HG03159 (cell line): ENCODE data around the gene NDUFV1.
A peak's percentile ranks its signal among the peaks of the same experiment; 100 is the strongest.
"Not testable (repeated sequence)": the region's sequence is repeated elsewhere in the genome, so short reads cannot be mapped to it uniquely, and the experiment has no call there.

ENCODE experiments used
- ATAC-seq: cut with Tn5 transposase; IDR thresholded peaks from one replicate; pipeline ENCODE4 v1.9.1; 2021; ENCODE audit warnings: mild to moderate bottlenecking, moderate library complexity; ENCODE audit not compliant: unreplicated experiment

The NDUFV1 gene

DNA sequence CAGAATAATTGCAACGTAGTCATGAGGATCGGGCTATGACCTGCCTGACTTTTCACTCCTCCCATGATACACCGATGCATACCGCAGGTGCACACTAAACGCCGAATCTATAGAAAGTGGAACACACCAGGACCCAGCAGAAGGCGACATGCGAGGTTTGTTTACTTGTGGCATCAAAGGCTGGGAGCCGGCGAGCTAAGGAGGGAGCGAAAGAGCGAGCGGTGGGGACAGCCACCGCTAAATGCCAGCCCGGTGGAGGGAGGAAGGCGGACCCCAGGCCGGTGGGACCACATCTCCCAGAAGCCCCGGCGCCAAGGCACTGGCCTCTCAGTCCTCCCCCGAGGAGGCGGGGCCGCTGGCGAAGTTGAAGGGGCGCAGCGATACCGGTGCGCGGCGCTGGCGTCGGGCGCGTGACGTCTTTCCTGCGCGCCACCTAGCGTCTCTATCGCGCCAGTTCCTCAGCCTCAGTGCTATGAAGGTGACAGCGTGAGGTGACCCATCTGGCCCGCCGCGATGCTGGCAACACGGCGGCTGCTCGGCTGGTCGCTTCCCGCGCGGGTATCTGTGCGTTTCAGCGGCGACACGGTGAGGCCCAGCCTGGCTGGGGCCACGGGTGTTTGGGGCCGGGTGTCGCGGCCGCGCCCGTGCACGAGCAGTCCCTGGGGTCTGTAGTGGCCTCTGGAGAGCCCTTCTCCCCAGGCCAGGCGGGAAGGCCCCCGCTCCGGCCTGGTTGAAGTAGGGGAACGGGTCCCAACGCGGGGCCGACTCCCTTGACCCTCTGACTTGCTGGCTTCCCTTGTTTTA, at the start of gene NDUFV1:
Gene NDUFV1, plus strand, starts transcription at position 445 of the 804 bp plus-strand sequence. Its CDS starts 69 bp downstream, at position 514.
- peak; percentile 95 for ATAC-seq

DNA sequence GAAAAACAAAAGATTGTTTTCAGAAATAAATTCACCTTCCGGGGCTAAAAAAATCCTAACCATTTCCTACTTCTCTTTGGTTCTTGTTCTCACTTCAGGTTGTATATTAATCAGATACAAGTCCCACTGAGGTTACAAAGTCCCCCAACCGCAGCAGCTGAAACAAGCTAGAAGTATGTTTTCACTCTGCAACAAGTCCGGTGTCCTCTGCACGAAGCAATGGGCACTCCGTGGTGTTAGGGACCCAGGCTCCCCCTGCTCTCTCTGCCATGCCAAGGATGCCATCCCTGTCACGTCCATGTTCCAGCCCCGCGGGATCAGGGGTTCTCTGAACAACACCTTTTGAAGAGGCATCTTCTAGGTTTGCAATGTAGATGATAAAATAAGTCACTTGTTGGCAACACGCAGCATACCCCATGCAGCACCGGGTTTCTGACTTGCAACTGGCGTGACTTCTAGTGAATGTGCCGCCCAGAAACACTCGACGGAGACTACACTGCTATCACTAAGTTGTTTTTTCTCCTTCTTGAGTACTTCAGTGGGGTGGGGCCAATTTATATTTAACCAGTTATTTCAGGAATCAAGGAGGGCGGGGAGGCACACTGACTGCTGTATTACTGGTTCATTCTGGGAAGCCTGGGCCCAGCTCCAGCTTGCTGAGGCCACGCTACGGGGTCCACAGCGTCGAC, 48.5 kb upstream of the NDUFV1 start:
- no peak for ATAC-seq

DNA sequence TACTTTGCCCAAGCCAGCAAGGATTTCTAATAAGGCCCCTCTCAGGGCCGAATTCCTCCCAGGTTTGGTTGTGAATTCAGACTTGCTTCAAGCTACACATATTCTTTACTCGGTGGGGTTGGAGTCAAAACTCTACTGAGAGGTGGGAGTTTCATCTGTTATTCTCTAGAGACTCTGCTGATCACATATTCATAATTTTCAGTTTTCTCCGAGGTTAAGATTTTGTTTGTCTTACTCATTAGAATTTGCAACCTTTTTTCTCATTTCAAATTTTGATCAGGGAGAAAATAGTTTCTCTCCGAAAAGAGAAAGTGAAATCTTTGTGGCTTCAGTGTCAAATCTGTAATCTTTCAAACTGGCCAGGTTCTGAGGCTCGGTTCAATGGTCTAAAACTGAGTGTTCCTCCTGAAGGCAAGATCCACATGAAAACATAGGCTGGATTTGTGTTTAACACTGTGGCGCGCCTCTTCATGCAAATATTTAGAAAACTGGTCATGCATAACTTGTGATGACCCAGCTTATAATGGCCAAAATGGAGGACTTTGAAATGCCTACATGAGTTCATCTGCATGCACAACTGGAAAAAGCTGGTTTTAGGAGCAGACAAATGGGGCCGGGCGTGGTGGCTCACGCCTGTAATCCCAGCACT, 44.6 kb upstream of the NDUFV1 start:
- ATAC-seq, result no peak

DNA sequence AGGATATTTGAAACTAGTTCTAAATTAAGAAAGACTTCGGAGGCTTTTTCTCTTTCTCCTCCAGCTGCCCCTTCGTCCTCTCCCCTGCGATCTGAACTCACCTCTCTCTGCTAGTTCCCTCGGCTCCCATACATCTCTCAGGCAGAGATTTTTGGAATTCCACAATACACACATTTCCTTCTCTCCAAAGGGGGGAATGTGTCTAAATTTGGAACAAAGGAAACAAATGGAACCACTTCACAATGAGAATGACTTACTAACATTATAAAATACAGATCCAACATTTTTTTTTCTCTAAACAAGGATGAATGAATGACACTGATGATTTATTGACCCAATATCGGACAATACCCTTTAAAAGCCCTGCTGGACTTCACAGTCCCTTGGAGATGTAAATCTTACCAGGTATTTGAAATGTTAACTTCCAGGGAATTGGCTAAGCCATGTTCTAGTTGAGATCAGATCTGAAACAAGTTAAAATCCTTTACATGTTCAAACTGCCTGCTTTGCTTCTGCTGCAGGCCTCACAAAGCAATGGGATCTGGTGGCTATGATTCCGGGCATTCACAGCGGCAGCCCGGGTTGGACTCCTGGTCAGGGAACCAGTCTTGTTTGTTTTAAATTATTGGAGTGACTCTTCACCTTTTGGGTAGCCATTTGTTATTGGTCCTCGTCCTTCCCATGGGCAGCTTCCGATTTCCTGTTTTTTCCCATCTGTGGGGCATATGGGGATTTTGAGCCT, 43.6 kb upstream of the NDUFV1 start:
- ATAC-seq, result no peak

DNA sequence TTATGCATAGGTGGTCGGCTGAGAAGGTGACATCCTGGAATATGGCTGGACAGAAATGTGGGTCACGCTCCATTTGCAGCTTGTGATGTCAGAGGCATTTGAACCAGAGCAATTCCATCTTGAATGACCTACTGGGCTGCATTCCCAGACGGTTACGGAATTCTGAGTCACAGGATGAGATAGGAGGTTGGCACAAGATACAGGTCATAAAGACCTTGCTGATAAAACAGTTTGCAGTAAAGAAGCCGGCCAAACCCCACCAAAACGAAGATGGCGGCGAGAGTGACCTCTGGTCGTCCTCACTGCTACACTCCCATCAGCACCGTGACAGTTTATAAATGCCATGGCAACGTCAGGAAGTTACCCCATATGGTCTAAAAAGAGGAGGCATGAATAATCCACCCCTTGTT, 43.0 kb upstream of the NDUFV1 start:
- ATAC-seq, result not testable (repeated sequence)

DNA sequence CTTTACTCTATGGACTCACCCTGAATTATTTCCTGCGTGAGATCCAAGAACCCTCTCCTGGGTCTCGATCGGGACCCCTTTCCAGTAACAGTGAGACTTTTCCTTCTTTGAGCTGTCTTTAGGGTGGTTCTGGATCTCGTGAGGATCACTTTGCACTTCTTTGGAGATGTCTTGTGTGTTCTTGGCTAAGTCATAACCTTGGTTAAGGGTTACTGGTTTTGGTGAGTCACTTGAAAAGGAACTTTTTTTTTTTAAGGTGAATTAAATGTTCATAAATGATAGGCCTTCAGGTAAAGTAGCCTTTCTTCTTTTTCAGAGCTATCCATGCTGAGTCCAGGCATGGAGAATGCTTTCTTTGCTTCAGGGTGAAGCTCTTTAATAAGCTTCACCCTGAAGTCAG, 42.5 kb upstream of the NDUFV1 start:
- ATAC-seq, result no peak

DNA sequence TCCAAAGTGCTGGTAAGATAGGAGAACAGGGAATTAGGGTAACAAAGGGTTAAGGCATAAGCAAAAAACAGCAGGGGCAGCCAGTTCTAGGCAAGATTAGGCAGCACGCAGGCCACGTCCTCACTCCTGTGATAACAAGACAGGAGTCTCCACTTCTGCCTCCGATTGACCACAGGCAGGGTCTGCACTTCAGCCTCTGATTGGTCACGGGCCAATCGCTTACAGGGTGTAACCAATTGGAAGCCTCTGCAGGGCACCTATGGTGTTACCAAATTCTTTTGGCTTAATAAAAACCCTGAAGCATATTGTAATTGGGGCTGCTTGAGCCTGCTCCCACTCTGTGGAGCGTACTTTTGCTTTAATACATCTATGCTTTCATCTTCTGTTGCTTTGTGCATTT, 35.3 kb upstream of the NDUFV1 start:
- ATAC-seq, result no peak

DNA sequence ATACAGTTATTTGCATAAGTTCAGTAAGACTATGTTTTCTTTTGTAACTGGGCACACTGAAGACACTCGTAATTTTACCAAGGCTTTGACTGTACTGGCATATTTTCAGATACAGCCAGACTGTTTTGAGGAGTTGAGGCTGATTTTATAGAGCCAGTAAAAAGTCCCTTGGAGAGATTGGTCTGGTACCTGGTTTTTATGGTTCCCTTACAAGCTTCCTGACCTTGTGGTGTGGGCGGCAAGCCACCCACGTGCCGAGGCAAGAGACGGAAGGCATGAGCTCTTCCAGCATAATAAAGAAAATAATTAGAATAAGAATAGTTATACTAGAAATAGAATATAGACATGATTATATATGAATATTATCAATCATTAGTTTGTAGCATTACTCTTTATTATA, 34.4 kb upstream of the NDUFV1 start:
- no peak for ATAC-seq

DNA sequence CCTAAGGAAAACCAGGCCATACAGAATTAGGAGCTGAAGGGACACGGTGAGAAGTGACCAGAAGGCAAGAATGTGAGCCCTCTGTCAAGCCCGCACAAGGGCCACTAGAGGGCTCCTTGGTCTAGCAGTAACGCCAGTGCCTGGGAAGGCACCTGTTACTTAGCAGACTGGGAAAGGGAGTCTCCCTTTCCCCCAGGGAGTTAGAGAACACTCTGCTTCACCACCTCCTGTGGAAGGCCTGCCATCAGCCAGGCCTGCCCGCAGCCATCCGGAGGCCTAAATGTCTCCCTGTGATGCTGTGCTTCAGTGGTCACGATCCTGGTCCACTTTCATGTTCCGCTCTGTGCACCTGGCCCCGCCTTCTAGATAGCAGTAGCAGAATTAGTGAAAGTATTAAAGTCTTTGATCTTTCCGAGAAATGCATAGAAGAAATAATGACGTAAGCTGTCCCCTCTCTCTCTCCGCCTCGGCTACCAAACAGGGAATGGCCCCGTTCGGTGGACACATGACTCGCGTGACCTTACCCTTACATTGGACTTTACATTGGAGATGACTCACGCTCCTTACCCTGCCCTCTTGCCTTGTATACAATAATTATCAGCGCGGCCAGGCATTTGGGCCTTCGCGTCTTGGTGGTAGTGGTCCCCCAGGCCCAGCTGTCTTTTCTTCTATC, 33.9 kb upstream of the NDUFV1 start:
- ATAC-seq, result no peak

DNA sequence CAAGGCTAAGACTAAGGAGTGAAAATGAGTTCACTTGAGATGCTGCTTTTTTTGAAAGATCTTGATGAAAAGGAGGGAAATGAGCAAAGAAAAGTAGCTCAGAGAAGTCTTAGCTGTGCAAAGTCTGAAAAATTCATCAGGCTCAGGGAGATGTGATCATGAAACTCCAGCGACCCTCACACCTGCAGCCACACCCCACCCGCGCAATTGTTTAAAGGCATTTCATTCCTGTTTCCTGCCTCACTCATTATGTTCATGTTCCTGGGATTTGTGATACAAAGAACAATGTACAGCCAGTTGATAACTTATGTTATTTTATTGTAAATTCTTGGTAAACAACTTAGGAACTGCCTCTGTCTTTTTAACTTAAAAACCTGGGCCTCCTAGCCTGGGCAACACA, 31.8 kb upstream of the NDUFV1 start:
- no peak for ATAC-seq

DNA sequence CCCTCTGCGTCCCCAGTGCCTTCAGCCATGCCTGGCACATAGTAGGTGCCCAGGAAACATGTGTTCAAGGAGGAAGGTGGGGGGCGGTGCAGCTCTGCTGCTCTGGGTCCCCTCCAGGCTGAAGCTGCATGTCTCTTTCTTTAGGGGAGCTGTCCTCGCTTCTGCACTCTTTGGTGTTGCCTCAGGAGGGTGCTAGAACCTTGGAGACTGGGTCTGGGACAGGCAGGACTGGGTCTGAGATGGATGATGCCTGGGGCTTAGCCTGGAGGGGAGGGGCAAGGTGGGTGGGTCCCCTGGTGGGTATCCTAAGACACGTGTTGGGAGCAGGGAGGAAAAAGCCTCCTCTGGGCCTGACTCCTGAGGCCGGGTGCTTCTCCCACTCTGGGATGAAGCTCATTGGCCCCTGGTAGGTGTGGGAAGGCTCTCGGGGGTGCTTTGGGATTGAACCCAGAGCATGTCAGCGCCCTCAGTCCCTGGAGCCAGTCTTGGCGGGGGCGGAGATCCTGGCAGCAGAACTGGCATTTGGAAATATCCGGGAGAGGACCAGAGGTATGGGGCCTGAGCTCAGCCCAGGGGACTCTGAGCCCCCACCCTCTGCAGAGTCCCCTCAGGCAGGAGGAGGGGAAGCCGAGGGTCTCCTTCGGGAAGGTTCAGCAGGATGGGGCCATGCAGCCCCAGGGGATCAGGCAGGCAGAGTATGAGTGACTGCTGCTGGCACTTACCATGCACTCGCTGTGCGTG, 29.8 kb upstream of the NDUFV1 start:
- no peak for ATAC-seq

DNA sequence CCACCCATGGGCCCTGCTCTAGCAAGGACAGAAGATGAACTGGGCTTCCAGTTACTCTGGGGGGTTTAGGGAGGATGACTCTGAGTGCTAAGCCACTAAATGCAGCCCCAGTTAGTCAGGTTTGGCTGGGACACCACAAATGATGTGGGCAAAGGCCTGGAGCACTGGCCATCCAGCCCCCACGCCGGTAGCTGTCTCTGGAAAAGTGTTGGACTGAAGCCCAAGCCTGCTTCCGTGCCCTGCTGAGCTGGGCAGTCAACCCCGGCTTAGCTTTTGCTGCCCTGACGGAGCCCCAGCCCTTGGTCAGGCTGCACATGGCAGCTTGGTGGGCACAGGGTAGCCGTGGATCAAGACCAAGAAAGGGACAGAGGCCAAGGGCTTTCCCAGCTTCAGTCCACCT, 28.8 kb upstream of the NDUFV1 start:
- ATAC-seq, result no peak

DNA sequence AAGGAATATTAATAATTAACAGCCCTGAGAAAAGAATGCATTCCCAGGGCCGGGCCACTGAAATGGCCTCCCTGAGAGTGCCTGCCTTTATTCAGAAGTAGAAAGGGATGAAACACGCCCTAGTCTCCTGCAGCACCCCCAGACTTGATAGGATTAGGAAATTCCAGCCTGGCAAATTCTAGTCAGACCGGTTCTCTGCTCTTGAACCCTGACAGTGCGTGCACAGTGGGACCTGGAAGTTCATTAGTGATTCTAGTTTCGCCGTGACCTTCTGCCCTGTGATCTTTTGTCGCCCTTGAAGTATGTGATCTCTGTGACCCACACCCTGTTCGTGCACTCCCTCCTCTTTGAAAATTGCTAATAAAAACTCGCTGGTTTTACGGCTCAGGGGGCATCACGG, 25.3 kb upstream of the NDUFV1 start:
- ATAC-seq, result no peak

DNA sequence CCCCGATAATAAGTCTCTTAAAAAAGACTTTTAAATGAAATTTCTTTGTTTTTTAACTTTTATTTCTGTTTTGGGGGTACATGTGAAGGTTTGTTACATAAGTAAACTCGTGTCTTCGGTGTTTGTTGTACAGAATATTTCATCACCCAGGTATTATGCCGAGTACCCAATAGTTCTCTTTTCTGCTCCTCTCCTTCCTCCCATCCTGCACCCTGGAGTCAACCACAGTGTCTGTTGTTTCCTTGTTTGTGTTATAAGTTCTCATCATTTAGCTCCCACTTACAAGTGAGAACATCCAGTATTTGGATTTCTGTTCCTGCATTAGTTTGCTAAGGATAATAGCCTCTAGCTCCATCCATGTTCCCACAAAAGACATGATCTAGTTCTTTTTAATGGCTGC, 24.7 kb upstream of the NDUFV1 start:
- no peak for ATAC-seq

DNA sequence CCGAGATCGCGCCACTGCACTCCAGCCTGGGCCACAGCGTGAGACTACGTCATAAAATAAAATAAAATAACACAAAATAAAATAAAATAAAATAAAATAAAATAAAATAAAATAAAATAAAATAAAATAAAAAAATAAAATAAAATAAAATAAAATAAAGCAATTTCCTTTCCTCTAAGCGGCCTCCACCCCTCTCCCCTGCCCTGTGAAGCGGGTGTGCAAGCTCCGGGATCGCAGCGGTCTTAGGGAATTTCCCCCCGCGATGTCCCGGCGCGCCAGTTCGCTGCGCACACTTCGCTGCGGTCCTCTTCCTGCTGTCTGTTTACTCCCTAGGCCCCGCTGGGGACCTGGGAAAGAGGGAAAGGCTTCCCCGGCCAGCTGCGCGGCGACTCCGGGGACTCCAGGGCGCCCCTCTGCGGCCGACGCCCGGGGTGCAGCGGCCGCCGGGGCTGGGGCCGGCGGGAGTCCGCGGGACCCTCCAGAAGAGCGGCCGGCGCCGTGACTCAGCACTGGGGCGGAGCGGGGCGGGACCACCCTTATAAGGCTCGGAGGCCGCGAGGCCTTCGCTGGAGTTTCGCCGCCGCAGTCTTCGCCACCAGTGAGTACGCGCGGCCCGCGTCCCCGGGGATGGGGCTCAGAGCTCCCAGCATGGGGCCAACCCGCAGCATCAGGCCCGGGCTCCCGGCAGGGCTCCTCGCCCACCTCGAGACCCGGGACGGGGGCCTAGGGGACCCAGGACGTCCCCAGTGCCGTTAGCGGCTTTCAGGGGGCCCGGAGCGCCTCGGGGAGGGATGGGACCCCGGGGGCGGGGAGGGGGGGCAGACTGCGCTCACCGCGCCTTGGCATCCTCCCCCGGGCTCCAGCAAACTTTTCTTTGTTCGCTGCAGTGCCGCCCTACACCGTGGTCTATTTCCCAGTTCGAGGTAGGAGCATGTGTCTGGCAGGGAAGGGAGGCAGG, 23.2 kb upstream of the NDUFV1 start, which contains the start of gene GSTP1:
Gene GSTP1, plus strand, starts transcription at position 566 of the 958 bp plus-strand sequence. Its CDS starts 32 bp downstream, at position 598.
- peak; percentile 55 for ATAC-seq

DNA sequence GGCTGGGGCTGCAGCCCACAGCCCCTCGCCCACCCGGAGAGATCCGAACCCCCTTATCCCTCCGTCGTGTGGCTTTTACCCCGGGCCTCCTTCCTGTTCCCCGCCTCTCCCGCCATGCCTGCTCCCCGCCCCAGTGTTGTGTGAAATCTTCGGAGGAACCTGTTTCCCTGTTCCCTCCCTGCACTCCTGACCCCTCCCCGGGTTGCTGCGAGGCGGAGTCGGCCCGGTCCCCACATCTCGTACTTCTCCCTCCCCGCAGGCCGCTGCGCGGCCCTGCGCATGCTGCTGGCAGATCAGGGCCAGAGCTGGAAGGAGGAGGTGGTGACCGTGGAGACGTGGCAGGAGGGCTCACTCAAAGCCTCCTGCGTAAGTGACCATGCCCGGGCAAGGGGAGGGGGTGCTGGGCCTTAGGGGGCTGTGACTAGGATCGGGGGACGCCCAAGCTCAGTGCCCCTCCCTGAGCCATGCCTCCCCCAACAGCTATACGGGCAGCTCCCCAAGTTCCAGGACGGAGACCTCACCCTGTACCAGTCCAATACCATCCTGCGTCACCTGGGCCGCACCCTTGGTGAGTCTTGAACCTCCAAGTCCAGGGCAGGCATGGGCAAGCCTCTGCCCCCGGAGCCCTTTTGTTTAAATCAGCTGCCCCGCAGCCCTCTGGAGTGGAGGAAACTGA, 22.4 kb upstream of the NDUFV1 start:
- ATAC-seq, result no peak

DNA sequence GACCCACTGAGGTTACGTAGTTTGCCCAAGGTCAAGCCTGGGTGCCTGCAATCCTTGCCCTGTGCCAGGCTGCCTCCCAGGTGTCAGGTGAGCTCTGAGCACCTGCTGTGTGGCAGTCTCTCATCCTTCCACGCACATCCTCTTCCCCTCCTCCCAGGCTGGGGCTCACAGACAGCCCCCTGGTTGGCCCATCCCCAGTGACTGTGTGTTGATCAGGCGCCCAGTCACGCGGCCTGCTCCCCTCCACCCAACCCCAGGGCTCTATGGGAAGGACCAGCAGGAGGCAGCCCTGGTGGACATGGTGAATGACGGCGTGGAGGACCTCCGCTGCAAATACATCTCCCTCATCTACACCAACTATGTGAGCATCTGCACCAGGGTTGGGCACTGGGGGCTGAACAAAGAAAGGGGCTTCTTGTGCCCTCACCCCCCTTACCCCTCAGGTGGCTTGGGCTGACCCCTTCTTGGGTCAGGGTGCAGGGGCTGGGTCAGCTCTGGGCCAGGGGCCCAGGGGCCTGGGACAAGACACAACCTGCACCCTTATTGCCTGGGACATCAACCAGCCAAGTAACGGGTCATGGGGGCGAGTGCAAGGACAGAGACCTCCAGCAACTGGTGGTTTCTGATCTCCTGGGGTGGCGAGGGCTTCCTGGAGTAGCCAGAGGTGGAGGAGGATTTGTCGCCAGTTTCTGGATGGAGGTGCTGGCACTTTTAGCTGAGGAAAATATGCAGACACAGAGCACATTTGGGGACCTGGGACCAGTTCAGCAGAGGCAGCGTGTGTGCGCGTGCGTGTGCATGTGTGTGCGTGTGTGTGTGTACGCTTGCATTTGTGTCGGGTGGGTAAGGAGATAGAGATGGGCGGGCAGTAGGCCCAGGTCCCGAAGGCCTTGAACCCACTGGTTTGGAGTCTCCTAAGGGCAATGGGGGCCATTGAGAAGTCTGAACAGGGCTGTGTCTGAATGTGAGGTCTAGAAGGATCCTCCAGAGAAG, 21.6 kb upstream of the NDUFV1 start:
- no peak for ATAC-seq
